ENCODE results near the gene CDKN1A.

Gene CDKN1A

DNA sequence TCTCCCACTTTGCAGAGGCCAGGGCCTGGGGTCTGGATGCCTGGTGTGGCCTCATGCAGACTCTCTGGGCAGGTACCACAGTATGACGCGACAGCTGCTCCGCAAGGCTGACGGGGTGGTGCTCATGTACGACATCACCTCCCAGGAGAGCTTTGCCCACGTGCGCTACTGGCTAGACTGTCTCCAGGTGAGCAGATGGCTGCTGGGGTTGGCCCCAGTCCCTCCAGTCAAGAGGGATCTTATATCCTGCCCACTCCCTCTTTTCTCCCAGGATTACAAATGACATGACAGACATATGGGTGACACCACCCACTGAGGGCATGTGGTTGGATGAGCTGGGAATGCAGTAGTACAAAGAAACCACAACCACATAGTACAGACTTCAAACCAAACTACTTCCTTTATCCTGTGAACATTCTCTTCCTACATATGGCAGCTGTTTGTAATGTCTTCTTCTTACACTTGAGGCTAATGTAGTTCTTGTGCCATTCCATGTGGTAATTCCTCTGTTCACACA lies 49.0 kb downstream of the CDKN1A start:
- Histone ChIP-seq H3K4me1 (ENCODE audit: low read length) (peaks cover 51% of the 10 kb centered on the region), H3K4me2 (ENCODE audit: low read length) (no peak overlapping the region; the same call in 1 of the 2 replicates), H3K4me3 (ENCODE audit: low read length) (no peak overlapping the region)

DNA sequence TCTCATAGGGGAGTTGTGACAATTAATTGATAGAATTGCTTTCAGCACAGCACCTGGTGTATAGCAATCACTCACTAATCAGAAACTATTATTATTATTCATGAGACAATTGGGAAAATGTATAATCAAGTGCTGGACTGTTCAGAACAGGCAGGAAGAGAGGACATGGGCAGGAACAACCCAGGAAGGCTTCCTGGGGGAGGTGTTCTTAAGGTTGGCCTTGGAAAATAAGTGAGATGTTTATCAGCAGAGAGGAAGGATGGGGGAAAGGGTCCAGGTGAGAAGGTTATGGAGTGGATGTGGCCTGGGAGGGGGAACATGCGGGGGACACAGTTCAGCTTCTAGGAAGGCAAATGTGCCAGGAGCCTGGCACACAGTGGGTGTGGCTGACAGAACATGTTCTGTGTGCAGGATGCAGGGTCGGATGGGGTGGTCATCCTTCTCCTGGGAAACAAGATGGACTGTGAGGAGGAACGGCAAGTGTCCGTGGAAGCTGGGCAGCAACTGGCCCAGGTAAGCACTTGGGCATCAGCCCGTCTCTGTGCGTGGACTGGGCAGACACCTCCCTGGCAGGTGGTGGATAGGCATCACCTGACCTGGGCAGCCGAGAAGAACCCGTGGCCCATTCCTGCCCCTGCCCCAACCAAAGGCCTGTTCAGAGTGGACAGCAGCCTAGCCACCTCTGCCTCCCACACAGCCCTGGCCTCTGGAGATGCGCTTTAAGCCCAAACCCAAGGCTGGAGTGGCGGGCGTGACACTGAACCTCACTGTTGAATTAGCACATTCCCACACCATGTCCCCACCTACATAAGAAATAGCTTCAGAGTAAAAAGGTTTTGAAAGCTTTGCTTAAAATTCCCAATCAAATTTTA lies 50.0 kb downstream of the CDKN1A start:
- no peaks in the 10 kb centered on the region for H4K20me1 ChIP-seq (ENCODE audit: insufficient read depth, low read length)
- H2AFZ ChIP-seq (ENCODE audit: low read depth, low read length): no peak overlapping the region
- H3K4me2 ChIP-seq (ENCODE audit: low read length): no peak overlapping the region
- H3K9ac ChIP-seq (ENCODE audit: low read length): no peak overlapping the region
- no peaks in the 10 kb centered on the region for H3K27me3 ChIP-seq (ENCODE audit: low read depth, low read length)
- H3K4me1 ChIP-seq (ENCODE audit: low read length): peaks cover 51% of the 10 kb centered on the region
- H3K4me3 ChIP-seq (ENCODE audit: low read length): no peak overlapping the region
- H3K27ac ChIP-seq (ENCODE audit: low read length): no peak overlapping the region
- H3K9me3 ChIP-seq (ENCODE audit: insufficient read depth, low read length): no peaks in the 10 kb centered on the region
- no peak for TF ChIP-seq EZH2phosphoT487 (IDR thresholded peaks at IDR 0.05; ENCODE audit: low read depth)
- TF ChIP-seq, protein P1, sequence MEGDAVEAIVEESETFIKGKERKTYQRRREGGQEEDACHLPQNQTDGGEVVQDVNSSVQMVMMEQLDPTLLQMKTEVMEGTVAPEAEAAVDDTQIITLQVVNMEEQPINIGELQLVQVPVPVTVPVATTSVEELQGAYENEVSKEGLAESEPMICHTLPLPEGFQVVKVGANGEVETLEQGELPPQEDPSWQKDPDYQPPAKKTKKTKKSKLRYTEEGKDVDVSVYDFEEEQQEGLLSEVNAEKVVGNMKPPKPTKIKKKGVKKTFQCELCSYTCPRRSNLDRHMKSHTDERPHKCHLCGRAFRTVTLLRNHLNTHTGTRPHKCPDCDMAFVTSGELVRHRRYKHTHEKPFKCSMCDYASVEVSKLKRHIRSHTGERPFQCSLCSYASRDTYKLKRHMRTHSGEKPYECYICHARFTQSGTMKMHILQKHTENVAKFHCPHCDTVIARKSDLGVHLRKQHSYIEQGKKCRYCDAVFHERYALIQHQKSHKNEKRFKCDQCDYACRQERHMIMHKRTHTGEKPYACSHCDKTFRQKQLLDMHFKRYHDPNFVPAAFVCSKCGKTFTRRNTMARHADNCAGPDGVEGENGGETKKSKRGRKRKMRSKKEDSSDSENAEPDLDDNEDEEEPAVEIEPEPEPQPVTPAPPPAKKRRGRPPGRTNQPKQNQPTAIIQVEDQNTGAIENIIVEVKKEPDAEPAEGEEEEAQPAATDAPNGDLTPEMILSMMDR (IDR thresholded peaks at IDR 0.05; ENCODE audit: low read depth, low read length): no peak
- no peaks in the 10 kb centered on the region for H3K79me2 ChIP-seq (ENCODE audit: low read length)
- no peaks in the 10 kb centered on the region for H3K36me3 ChIP-seq (replicated peaks; ENCODE audit: low read depth, low read length)

More for the DNA sequence above, 49.0 kb downstream of the CDKN1A start:
- no peaks in the 10 kb centered on the region for H3K9me3 ChIP-seq (ENCODE audit: insufficient read depth, low read length)
- no peak overlapping the region for H3K27ac ChIP-seq (ENCODE audit: low read length)
- H4K20me1 ChIP-seq (ENCODE audit: insufficient read depth, low read length): no peaks in the 10 kb centered on the region
- H3K9ac ChIP-seq (ENCODE audit: low read length): no peak overlapping the region
- H2AFZ ChIP-seq (ENCODE audit: low read depth, low read length): no peak overlapping the region
- H3K79me2 ChIP-seq (ENCODE audit: low read length): no peaks in the 10 kb centered on the region
- no peak for TF ChIP-seq EZH2phosphoT487 (IDR thresholded peaks at IDR 0.05; ENCODE audit: low read depth)
- TF ChIP-seq, protein P1 (IDR thresholded peaks at IDR 0.05; ENCODE audit: low read depth, low read length): no peak
- H3K36me3 ChIP-seq (replicated peaks; ENCODE audit: low read depth, low read length): no peaks in the 10 kb centered on the region
- H3K27me3 ChIP-seq (ENCODE audit: low read depth, low read length): no peaks in the 10 kb centered on the region

DNA sequence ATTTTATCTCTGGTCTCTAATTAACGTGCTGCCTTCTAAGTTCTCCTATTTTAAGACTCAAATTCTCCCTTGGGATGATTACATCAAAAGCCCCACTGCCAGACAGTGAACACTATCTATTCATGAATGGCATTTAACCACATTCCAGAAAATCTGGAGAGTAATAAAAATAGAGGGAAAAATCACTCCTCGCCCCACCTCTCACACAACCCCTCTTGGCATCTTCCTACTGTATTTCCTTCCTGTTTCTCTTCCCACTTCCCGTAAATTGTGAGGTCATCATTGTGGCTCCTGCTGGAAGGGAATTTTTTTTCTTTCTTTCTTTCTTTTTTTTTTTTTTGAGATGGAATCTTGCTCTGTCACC lies 50.6 kb downstream of the CDKN1A start:
- H3K4me1 ChIP-seq (ENCODE audit: low read length): peaks cover 51% of the 10 kb centered on the region
- no peak overlapping the region for H2AFZ ChIP-seq (ENCODE audit: low read depth, low read length)
- H3K27ac ChIP-seq (ENCODE audit: low read length): no peak overlapping the region
- no peaks in the 10 kb centered on the region for H3K79me2 ChIP-seq (ENCODE audit: low read length)
- no peaks in the 10 kb centered on the region for H3K9me3 ChIP-seq (ENCODE audit: insufficient read depth, low read length)
- no peak overlapping the region for H3K4me2 ChIP-seq (ENCODE audit: low read length)
- H3K9ac ChIP-seq (ENCODE audit: low read length): no peak overlapping the region
- H3K4me3 ChIP-seq (ENCODE audit: low read length): no peak overlapping the region
- no peaks in the 10 kb centered on the region for H3K27me3 ChIP-seq (ENCODE audit: low read depth, low read length)
- no peaks in the 10 kb centered on the region for H4K20me1 ChIP-seq (ENCODE audit: insufficient read depth, low read length)
- TF ChIP-seq EZH2phosphoT487 (IDR thresholded peaks at IDR 0.05; ENCODE audit: low read depth): no peak
- TF ChIP-seq, protein P1 (IDR thresholded peaks at IDR 0.05; ENCODE audit: low read depth, low read length): no peak
- H3K36me3 ChIP-seq (replicated peaks; ENCODE audit: low read depth, low read length): no peaks in the 10 kb centered on the region

Data from OCI-LY3 (cell line).